K562 (cell line): Measurements from ENCODE around the gene ITK. TPM values are rescaled to one million over a fixed set of nuclear protein-coding genes. Genes with fewer than 3 reads are reported as not detected.

Experiments used
- ATAC-seq: fragments of 200-7000 bp; cut with Tn5 transposase; 3 replicates; pipeline ENCODE4 v1.9.1; 2020; ENCODE audit warnings: moderate library complexity
- BruUV-seq: library from RNA; stranded (reverse); fragments of 400-500 nt; replicated peaks from 2 replicates; lab custom pipeline; 2021; lab: Mats Ljungman, UMichigan
- CTCF ChIA-PET: fragments of 300-600 bp; formaldehyde crosslinking; extraction: SDS; loops from one replicate; lab custom pipeline; 2021; ENCODE audit warnings: low intra/inter-chr PET ratio; lab: Yijun Ruan, JAX
- POLR2A ChIA-PET: fragments of 300-600, 350-650 bp; sonication (Branson Sonifier 250); formaldehyde crosslinking; extraction: SDS; loops from one replicate; lab custom pipeline; 2021; ENCODE audit warnings: antibody characterized with exemption, inconsistent platforms; lab: Yijun Ruan, JAX
- DNase-seq, 4 experiments: peaks; one replicate each; pipeline versions ENCODE4 v3.0.0 to v3.0.0-alpha.2; 2011 to 2018; ENCODE audit warnings: low spot score in 3 of 4, mixed read lengths in 3 of 4; ENCODE audit errors: extremely low read depth in 1 of 4
- FAIRE-seq: peaks from 2 replicates; lab custom pipeline; 2011; peaks lifted over from hg19 to GRCh38; lab: Jason Lieb, UNC
- H2AFZ ChIP-seq: 2 replicates; pipeline ENCODE4 v1.6.0; 2011; ENCODE audit warnings: low read depth, low read length, control low read depth, inconsistent platforms
- H3K27ac ChIP-seq: fragments of 200-600 bp; 3 replicates; pipeline ENCODE4 v1.8.0; 2011; ENCODE audit warnings: low read depth, mild to moderate bottlenecking, control low read depth, inconsistent platforms, low read length, moderate library complexity, mixed read lengths; ENCODE audit errors: extremely low read depth
- H3K27me3 ChIP-seq, 2 experiments: fragments of 300-600 bp in 1 of 2; 2 replicates in 1 of 2; 3 replicates in 1 of 2; pipeline versions ENCODE4 v1.6.0 to v1.8.0; 2011; ENCODE audit warnings: inconsistent platforms in 2 of 2, low read length in 2 of 2, mild to moderate bottlenecking in 1 of 2, mixed read lengths in 1 of 2, moderate library complexity in 1 of 2; ENCODE audit not compliant: control insufficient read depth in 2 of 2, insufficient read depth in 2 of 2
- H3K36me3 ChIP-seq: fragments of 300-600 bp; 3 replicates; pipeline ENCODE4 v1.8.0; 2011; ENCODE audit warnings: mild to moderate bottlenecking, low read length, inconsistent platforms; ENCODE audit not compliant: control insufficient read depth, insufficient read depth
- H3K4me1 ChIP-seq, 2 experiments: fragments of 200-600 bp in 1 of 2; replicated peaks in 1 of 2; 2 replicates in 1 of 2; 3 replicates in 1 of 2; pipeline versions ENCODE4 v1.5.1 to v1.8.0; 2011; ENCODE audit warnings: inconsistent platforms in 2 of 2, low read length in 2 of 2, mild to moderate bottlenecking in 1 of 2, mixed read lengths in 1 of 2, moderate library complexity in 1 of 2; ENCODE audit not compliant: control insufficient read depth in 2 of 2, insufficient read depth in 2 of 2
- H3K4me2 ChIP-seq: 2 replicates; pipeline ENCODE4 v1.6.1; 2011; ENCODE audit warnings: low read length, control low read depth, inconsistent platforms, mixed read lengths; ENCODE audit not compliant: insufficient read depth
- H3K4me3 ChIP-seq: fragments of 200-600 bp; sonication (generic), shearing (Covaris generic); 2 replicates; pipeline ENCODE4 v1.5.1; 2016; ENCODE audit warnings: control low read depth, inconsistent platforms
- H3K79me2 ChIP-seq: fragments of 200-600 bp; 3 replicates; pipeline ENCODE4 v1.8.0; 2011; ENCODE audit warnings: low read length, inconsistent platforms; ENCODE audit not compliant: control insufficient read depth, insufficient read depth
- H3K9ac ChIP-seq, 2 experiments: 2 replicates each; pipeline versions ENCODE4 v1.6.0 to v1.6.1; 2011; ENCODE audit warnings: low read depth in 2 of 2, low read length in 2 of 2, control low read depth in 1 of 2, inconsistent platforms in 1 of 2, mild to moderate bottlenecking in 1 of 2, mixed read lengths in 1 of 2; ENCODE audit not compliant: insufficient read depth in 1 of 2
- H3K9me1 ChIP-seq: one replicate; pipeline ENCODE4 v1.6.0; 2011; ENCODE audit warnings: inconsistent platforms, mild to moderate bottlenecking, low read length, moderate library complexity; ENCODE audit not compliant: control insufficient read depth, insufficient read depth
- H3K9me3 ChIP-seq: replicated peaks from 2 replicates; pipeline ENCODE4 v1.5.1; 2011; ENCODE audit warnings: low read depth, low read length, inconsistent platforms; ENCODE audit not compliant: control insufficient read depth, insufficient read depth
- H4K20me1 ChIP-seq: replicated peaks from 2 replicates; pipeline ENCODE4 v1.6.1; 2011; ENCODE audit warnings: low read length, inconsistent platforms, mixed read lengths; ENCODE audit not compliant: control insufficient read depth, insufficient read depth
- ARID2 ChIP-seq: fragments of 450-650 bp; IDR thresholded peaks from 2 replicates; pipeline ENCODE4 v1.6.1; 2017; ENCODE audit warnings: antibody characterized with exemption, mild to moderate bottlenecking
- COPS2 ChIP-seq: fragments of 450-650 bp; conservative IDR thresholded peaks from 2 replicates; pipeline ENCODE4 v1.6.1; 2016; ENCODE audit warnings: mild to moderate bottlenecking, moderate library complexity
- KDM1A ChIP-seq, 2 experiments: fragments of 450-650 bp; IDR thresholded peaks; 2 replicates each; pipeline ENCODE4 v1.6.1; 2016; ENCODE audit warnings: mild to moderate bottlenecking in 2 of 2
- KLF6 ChIP-seq: fragments of 250-450 bp; sonication (Bioruptor Pico); IDR thresholded peaks from 2 replicates; pipeline ENCODE4 v1.4.0; 2020; ENCODE audit warnings: mild to moderate bottlenecking, moderate library complexity, borderline replicate concordance
- MGA ChIP-seq: fragments of 450-650 bp; IDR thresholded peaks from 2 replicates; pipeline ENCODE4 v1.6.1; 2016; ENCODE audit warnings: mild to moderate bottlenecking, moderate library complexity
- MXI1 ChIP-seq: IDR thresholded peaks from 2 replicates; pipeline ENCODE4 v1.6.1; 2011; ENCODE audit warnings: low read depth, mild to moderate bottlenecking, improper control_type of control experiment, low read length
- NCOA6 ChIP-seq: fragments of 450-650 bp; IDR thresholded peaks from 2 replicates; pipeline ENCODE4 v1.6.1; 2017; ENCODE audit warnings: mild to moderate bottlenecking
- SMARCC2 ChIP-seq: fragments of 450-650 bp; IDR thresholded peaks from 2 replicates; pipeline ENCODE4 v1.6.1; 2017; ENCODE audit warnings: antibody characterized with exemption, moderate library complexity, mild to moderate bottlenecking, low read depth
- TEAD1 ChIP-seq, 2 experiments: fragments of 450-650 bp in 1 of 2; sonication (generic) in 1 of 2; formaldehyde crosslinking; IDR thresholded peaks; 2 replicates each; pipeline versions ENCODE4 v1.4.0 to v1.8.0; 2020 to 2022; ENCODE audit warnings: mild to moderate bottlenecking in 2 of 2, missing genetic modification reagents in 1 of 2
- ZNF143 ChIP-seq: sonication (generic); formaldehyde crosslinking; IDR thresholded peaks from 2 replicates; pipeline ENCODE4 v1.9.0; 2022; ENCODE audit warnings: mild to moderate bottlenecking, missing genetic modification reagents
- ZNF263 ChIP-seq: sonication (generic); formaldehyde crosslinking; IDR thresholded peaks from 2 replicates; pipeline ENCODE4 v1.8.0; 2022; ENCODE audit warnings: mild to moderate bottlenecking, missing genetic modification reagents, borderline replicate concordance
- ZNF75A ChIP-seq: fragments of 450-650 bp; formaldehyde crosslinking; IDR thresholded peaks from 2 replicates; pipeline ENCODE4 v1.4.0; 2020; ENCODE audit warnings: mild to moderate bottlenecking
- WGBS: fragments of 100-300 bp; shearing (Covaris generic); methylation state at CpG from one replicate; pipeline ENCODE4 v1.1.6; 2016; ENCODE audit warnings: low coverage, mixed read lengths; ENCODE audit not compliant: insufficient coverage; ENCODE audit errors: missing lambda C conversion rate; 5-methylcytosine and 5-hydroxymethylcytosine counted together
- in situ Hi-C: fragments of 300-500 bp; cut with MboI; formaldehyde crosslinking; loops from 4 replicates; pipeline ENCODE4 v1.15.0; 2018; ENCODE audit warnings: inconsistent platforms, mixed read lengths
- intact Hi-C: fragments of 100-400 bp; cut with micrococcal nuclease; formaldehyde crosslinking; loops from 2 replicates; pipeline ENCODE4 v1.14.2; 2022
- polyA plus RNA-seq, 8 experiments: library from polyadenylated mRNA; depleted of rRNA in 4 of 8; stranded (reverse) in 5 of 8; unstranded in 3 of 8; fragments of >200 nt; fragmentation: Nextera tagmentation in 2 of 8; fragmentation: Illumina TruSeq in 1 of 8; extraction: Ambion mirVana in 2 of 8; extraction: Trizol in 1 of 8; gene quantifications; 2 replicates each; pipeline versions ENCODE4 v1.2.1 to v1.2.3, GENCODE V29; 2011 to 2014; ENCODE audit warnings: inconsistent platforms in 1 of 8, missing spikeins in 1 of 8
- total RNA-seq, 7 experiments: library from RNA; depleted of rRNA in 6 of 7; stranded (reverse); fragments of >200 nt in 6 of 7; fragmentation: Illumina TruSeq in 2 of 7; extraction: Trizol in 2 of 7; gene quantifications; 2 replicates each; pipeline versions ENCODE4 v1.2.1 to v1.2.3, GENCODE V29; 2011 to 2021; ENCODE audit warnings: low replicate concordance in 1 of 7

Gene ITK
- total and polyA plus RNA-seq, 9 of the 15 experiments (the other 6 are each of a cell fraction or from before 2014, with no cell fraction given) = 0.04 to 0.75 TPM; not detected in 7

DNA sequence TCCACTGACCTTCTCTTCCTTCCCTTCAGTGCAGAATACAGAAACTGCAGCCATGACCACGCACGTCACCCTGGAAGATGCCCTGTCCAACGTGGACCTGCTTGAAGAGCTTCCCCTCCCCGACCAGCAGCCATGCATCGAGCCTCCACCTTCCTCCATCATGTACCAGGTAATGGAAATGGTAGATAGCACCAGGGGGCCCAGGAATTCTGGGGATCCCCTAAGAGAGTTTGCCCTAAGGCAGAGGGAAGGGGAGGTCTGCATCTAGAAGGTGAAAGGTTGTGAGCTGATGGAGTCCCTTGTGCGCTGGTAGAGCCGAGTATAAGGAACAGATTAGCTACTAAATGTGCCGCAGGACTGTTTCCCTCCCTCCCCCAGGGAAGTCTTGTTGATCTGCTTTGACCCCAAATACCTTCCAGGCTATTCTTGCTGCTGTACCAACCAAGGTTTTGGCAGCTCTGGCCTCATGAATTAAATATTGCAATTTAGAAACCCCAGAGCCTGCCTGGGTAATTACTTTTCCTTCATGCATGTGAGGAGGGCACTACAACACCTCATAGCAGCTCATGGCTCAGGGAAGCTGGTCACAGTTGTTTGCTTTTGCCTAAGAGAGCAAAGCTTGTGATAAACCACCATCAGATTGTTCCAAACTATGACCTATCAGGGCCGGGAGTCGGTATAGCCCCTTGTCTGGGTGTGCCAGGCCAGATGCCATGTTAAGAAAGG, 104.8 kb downstream of the ITK start:
- no peaks in the 10 kb centered on the region for H3K79me2 ChIP-seq
- H2AFZ ChIP-seq = no peak overlapping the region
- no peaks in the 10 kb centered on the region for H3K9me1 ChIP-seq
- FAIRE-seq (no peak), DNase-seq (no peak), ATAC-seq (no peak)
- no TSS peak for BruUV-seq
- no peak overlapping the region for H3K4me2 ChIP-seq
- H3K9me3 ChIP-seq = no peaks in the 10 kb centered on the region
- H3K9ac ChIP-seq = no peak overlapping the region
- no peak overlapping the region for H3K4me3 ChIP-seq
- intact Hi-C loops = no loop called here
- no peaks in the 10 kb centered on the region for H4K20me1 ChIP-seq
- 0 out of 5 replicates have a peak, but pooled peaks cover 2 to 3% of the 10 kb centered on the region in 2 experiments for H3K27me3 ChIP-seq
- H3K4me1 ChIP-seq = no peaks in the 10 kb centered on the region
- in situ Hi-C loops = no loop called here
- no peaks in the 10 kb centered on the region for H3K36me3 ChIP-seq
- WGBS = 8% methylated on average over 10 of the region's 10 CpGs
- ChIA-PET POLR2A (interaction anchor here (0.7 to 1.5 kb wide), 2 partner anchors 14 to 631 kb away, joined by 3 to 6 read pairs; no protein-coding TSS in a partner anchor), CTCF (no interaction called here)
- H3K27ac ChIP-seq = no peak overlapping the region
- TF ChIP-seq TEAD1 (CRISPR knock-in tag; IDR thresholded peaks at IDR 0.05) (no peak), NCOA6 (no peak), ZNF75A (no peak), SMARCC2 (no peak), COPS2 (no peak), KLF6 (no peak), MXI1 (no peak), ARID2 (no peak), ZNF263 (CRISPR knock-in tag) (no peak), ZNF143 (CRISPR knock-in tag) (no peak), KDM1A (IDR thresholded peaks at IDR 0.05) (no peak), MGA (no peak)
